HCT116 (cell line): ENCODE results near the gene PARVB. TPM values are rescaled to one million over a fixed set of nuclear protein-coding genes. Genes with fewer than 3 reads are reported as not detected.

ENCODE experiments used
- ATAC-seq: fragments of 200-7000 bp; cut with Tn5 transposase; 2 replicates; pipeline ENCODE4 v1.9.1; 2020; ENCODE audit warnings: mild to moderate bottlenecking, moderate library complexity
- BruUV-seq: library from RNA; stranded (reverse); fragments of 400-500 nt; replicated peaks from 2 replicates; lab custom pipeline; 2021; lab: Mats Ljungman, UMichigan
- CTCF ChIA-PET: fragments of 300-600 bp; sonication (Branson Sonifier 250); formaldehyde crosslinking; loops from one replicate; lab custom pipeline; 2021; ENCODE audit warnings: antibody characterized with exemption; lab: Charles Lee
- POLR2A ChIA-PET: fragments of 300-600, 350-600 bp; sonication (Branson Sonifier 250); formaldehyde crosslinking; loops from one replicate; lab custom pipeline; 2021; ENCODE audit warnings: antibody characterized with exemption; lab: Charles Lee
- RAD21 ChIA-PET, 2 experiments: fragments of 300-600 bp; sonication (Branson Sonifier 250); formaldehyde crosslinking; loops; one replicate each; lab custom pipeline; 2023; ENCODE audit warnings: low total read pairs in 2 of 2; ENCODE audit not compliant: uncharacterized antibody in 2 of 2, unreplicated experiment in 2 of 2, low non-redundant PET in 1 of 2; lab: Charles Lee
- DNase-seq: peaks from one replicate; pipeline ENCODE4 v3.0.0-alpha.2; 2010; ENCODE audit warnings: low read depth, low spot score
- H2AFZ ChIP-seq: fragments of 200-600 bp; shearing (Covaris generic), sonication (generic); 2 replicates; pipeline ENCODE4 v1.6.1; 2017; ENCODE audit warnings: low read depth, mixed run types, mixed read lengths, antibody characterized with exemption, low read length; ENCODE audit not compliant: poor library complexity, severe bottlenecking
- H3K27ac ChIP-seq: 2 replicates; pipeline ENCODE4 v1.5.1; 2012; ENCODE audit warnings: low read depth, low read length
- H3K27me3 ChIP-seq: fragments of 200-600 bp; sonication (generic); 2 replicates; pipeline ENCODE4 v1.6.1; 2016; ENCODE audit warnings: mixed run types, low read length, mixed read lengths; ENCODE audit not compliant: insufficient read depth
- H3K36me3 ChIP-seq, 2 experiments: fragments of 200-500 bp in 1 of 2; fragments of 200-600 bp in 1 of 2; sonication (Bioruptor generic) in 1 of 2; sonication (generic) in 1 of 2; 2 replicates each; pipeline versions ENCODE4 v1.5.1 to v1.6.1; 2014 to 2016; ENCODE audit warnings: low read length in 2 of 2, inconsistent platforms in 1 of 2, mixed read lengths in 1 of 2, mixed run types in 1 of 2; ENCODE audit not compliant: insufficient read depth in 2 of 2, control insufficient read depth in 1 of 2
- H3K4me1 ChIP-seq, 2 experiments: fragments of 200-600 bp in 1 of 2; sonication (generic) in 1 of 2; 2 replicates each; pipeline versions ENCODE4 v1.5.1 to v1.6.1; 2012 to 2017; ENCODE audit warnings: low read length in 2 of 2, inconsistent platforms in 1 of 2, mild to moderate bottlenecking in 1 of 2, mixed read lengths in 1 of 2, mixed run types in 1 of 2, moderate library complexity in 1 of 2; ENCODE audit not compliant: insufficient read depth in 2 of 2, control insufficient read depth in 1 of 2
- H3K4me2 ChIP-seq: fragments of 200-600 bp; sonication (generic); 2 replicates; pipeline ENCODE4 v1.6.1; 2017; ENCODE audit warnings: mixed run types, low read length, mixed read lengths
- H3K4me3 ChIP-seq, 2 experiments: fragments of 200-600 bp in 1 of 2; sonication (generic) in 1 of 2; replicated peaks in 1 of 2; 2 replicates each; pipeline ENCODE4 v1.5.1; 2011 to 2016; ENCODE audit warnings: low read length in 2 of 2, control low read depth in 1 of 2, low read depth in 1 of 2, mild to moderate bottlenecking in 1 of 2, mixed read lengths in 1 of 2, mixed run types in 1 of 2
- H3K79me2 ChIP-seq: fragments of 200-600 bp; sonication (generic); 2 replicates; pipeline ENCODE4 v1.6.1; 2017; ENCODE audit warnings: mild to moderate bottlenecking, mixed run types, low read length, moderate library complexity, mixed read lengths; ENCODE audit not compliant: insufficient read depth
- H3K9ac ChIP-seq: fragments of 200-600 bp; sonication (generic); 2 replicates; pipeline ENCODE4 v1.6.1; 2016; ENCODE audit warnings: low read length, mixed read lengths
- H3K9me2 ChIP-seq: fragments of 200-600 bp; sonication (generic), shearing (Covaris generic); 2 replicates; pipeline ENCODE4 v1.6.1; 2017; ENCODE audit warnings: mixed run types, mild to moderate bottlenecking, moderate library complexity; ENCODE audit not compliant: insufficient read depth
- H3K9me3 ChIP-seq, 2 experiments: fragments of 200-500 bp in 1 of 2; fragments of 200-600 bp in 1 of 2; sonication (Bioruptor generic) in 1 of 2; sonication (generic) in 1 of 2; 2 replicates each; pipeline ENCODE4 v1.6.1; 2014 to 2017; ENCODE audit warnings: low read length in 2 of 2, mixed read lengths in 2 of 2, inconsistent platforms in 1 of 2, low read depth in 1 of 2, mild to moderate bottlenecking in 1 of 2, mixed run types in 1 of 2, moderate library complexity in 1 of 2; ENCODE audit not compliant: control insufficient read depth in 1 of 2, insufficient read depth in 1 of 2
- H4K20me1 ChIP-seq: fragments of 200-600 bp; sonication (generic), shearing (Covaris generic); 2 replicates; pipeline ENCODE4 v1.6.1; 2017; ENCODE audit warnings: mixed run types, mild to moderate bottlenecking, moderate library complexity; ENCODE audit not compliant: insufficient read depth
- CBX3 ChIP-seq: IDR thresholded peaks from 2 replicates; pipeline ENCODE4 v1.6.1; 2012; ENCODE audit warnings: low read depth
- ELF1 ChIP-seq: IDR thresholded peaks from 2 replicates; pipeline ENCODE4 v1.6.1; 2012; ENCODE audit warnings: low read depth, borderline replicate concordance
- EZH2phosphoT487 ChIP-seq: fragments of 200-600 bp; IDR thresholded peaks from 2 replicates; pipeline ENCODE4 v1.6.1; 2018; ENCODE audit warnings: antibody characterized with exemption, borderline replicate concordance
- FOSL1 ChIP-seq: IDR thresholded peaks from 2 replicates; pipeline ENCODE4 v1.6.1; 2012; ENCODE audit warnings: low read depth
- JUND ChIP-seq: IDR thresholded peaks from 2 replicates; pipeline ENCODE4 v1.6.1; 2012
- POLR2A ChIP-seq: IDR thresholded peaks from 2 replicates; pipeline ENCODE4 v1.7.0; 2011; ENCODE audit warnings: borderline replicate concordance; ENCODE audit not compliant: insufficient read depth, insufficient read length; ENCODE audit errors: extremely low read depth
- RAD21 ChIP-seq: IDR thresholded peaks from 2 replicates; pipeline ENCODE4 v1.6.1; 2012; ENCODE audit warnings: low read depth, mild to moderate bottlenecking
- SIN3A ChIP-seq: IDR thresholded peaks from 2 replicates; pipeline ENCODE4 v1.6.1; 2012; ENCODE audit warnings: low read depth
- SP1 ChIP-seq: IDR thresholded peaks from 2 replicates; pipeline ENCODE4 v1.6.1; 2012; ENCODE audit warnings: low read depth
- SRF ChIP-seq: IDR thresholded peaks from 2 replicates; pipeline ENCODE4 v1.6.1; 2012; ENCODE audit warnings: low read depth
- TCF7L2 ChIP-seq: IDR thresholded peaks from 2 replicates; pipeline ENCODE4 v1.7.0; 2011; ENCODE audit warnings: borderline replicate concordance, inconsistent platforms; ENCODE audit not compliant: insufficient read depth, insufficient read length; ENCODE audit errors: extremely low read depth
- ZNF274 ChIP-seq: fragments of 200-500 bp; sonication (Bioruptor generic); IDR thresholded peaks from 2 replicates; pipeline ENCODE4 v1.6.1; 2014; ENCODE audit warnings: mild to moderate bottlenecking, low read depth, low read length, inconsistent platforms
- intact Hi-C: fragments of 100-400 bp; cut with micrococcal nuclease; formaldehyde crosslinking; loops from 2 replicates; pipeline ENCODE4 v1.10.0; 2022
- total RNA-seq: library from RNA; stranded (reverse); gene quantifications from one replicate; pipeline ENCODE4 v1.2.1, GENCODE V29; 2021; ENCODE audit not compliant: unreplicated experiment
- TF ChIP-seq, protein P1 (sequence below): IDR thresholded peaks from 2 replicates; pipeline ENCODE4 v1.6.1; 2011; ENCODE audit warnings: mild to moderate bottlenecking, low read length, moderate library complexity; ENCODE audit not compliant: insufficient replicate concordance; ENCODE audit errors: extremely low read depth
- TF ChIP-seq, protein P2 (sequence below): IDR thresholded peaks from 2 replicates; pipeline ENCODE4 v1.6.1; 2012; ENCODE audit warnings: low read depth
- TF ChIP-seq, protein P3 (sequence below): IDR thresholded peaks from 2 replicates; pipeline ENCODE4 v1.6.1; 2012
- TF ChIP-seq, protein P4 (sequence below): IDR thresholded peaks from 2 replicates; pipeline ENCODE4 v1.6.1; 2012

PARVB gene
- total RNA-seq, 1 experiment from 2014 or later, result 21.4 TPM

GRCh38 chr22:44211946-44212930 is 188.1 kb downstream of the PARVB start (continued):
- no peak for TF ChIP-seq ZNF274

DNA sequence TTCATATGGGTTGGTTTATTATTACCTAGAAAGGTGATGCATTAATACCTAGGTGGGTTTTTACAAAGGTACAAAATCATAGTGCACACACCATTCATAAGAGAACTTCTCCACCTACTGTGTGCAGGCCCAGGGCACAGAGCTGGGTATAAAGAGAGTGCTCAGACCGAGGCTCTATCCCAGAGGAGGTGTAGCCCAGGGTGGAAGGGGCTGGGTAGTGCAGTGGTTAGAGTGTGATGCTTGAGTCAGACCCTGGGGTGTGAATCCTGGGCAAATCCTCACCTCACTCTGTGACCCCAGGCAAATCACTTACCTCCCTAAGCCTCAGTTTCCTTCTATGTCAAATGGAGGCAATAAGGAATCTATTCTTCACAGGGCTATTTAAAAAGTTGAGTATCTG is 188.8 kb downstream of the PARVB start:
- no TSS peak for BruUV-seq
- no peak overlapping the region for H3K9ac ChIP-seq
- no peak overlapping the region for H2AFZ ChIP-seq
- H3K27me3 ChIP-seq, result peaks cover 12% of the 10 kb centered on the region
- intact Hi-C loops, result no loop called here
- ChIA-PET RAD21 (no interaction called here), CTCF (no interaction called here), POLR2A (no interaction called here)
- H3K36me3 ChIP-seq, result no peaks in the 10 kb centered on the region
- no peaks in the 10 kb centered on the region for H3K9me2 ChIP-seq
- H3K4me1 ChIP-seq, result no peaks in the 10 kb centered on the region
- H3K9me3 ChIP-seq, result peaks cover 0 to 6% of the 10 kb centered on the region in 2 experiments; a peak in 1 of 4 replicates
- no peak for DNase-seq
- H3K4me3 ChIP-seq, result no peak overlapping the region
- H3K79me2 ChIP-seq, result no peaks in the 10 kb centered on the region
- H4K20me1 ChIP-seq, result no peaks in the 10 kb centered on the region
- no peak overlapping the region for H3K27ac ChIP-seq
- no peak for ATAC-seq
- no peak overlapping the region for H3K4me2 ChIP-seq
- TF ChIP-seq FOSL1 (no peak), RAD21 (no peak), SP1 (no peak), SIN3A (no peak), ZNF274 (no peak), ELF1 (no peak), JUND (no peak), POLR2A (no peak), EZH2phosphoT487 (no peak), TCF7L2 (no peak), CBX3 (no peak), SRF (no peak)
- TF ChIP-seq, protein P1, sequence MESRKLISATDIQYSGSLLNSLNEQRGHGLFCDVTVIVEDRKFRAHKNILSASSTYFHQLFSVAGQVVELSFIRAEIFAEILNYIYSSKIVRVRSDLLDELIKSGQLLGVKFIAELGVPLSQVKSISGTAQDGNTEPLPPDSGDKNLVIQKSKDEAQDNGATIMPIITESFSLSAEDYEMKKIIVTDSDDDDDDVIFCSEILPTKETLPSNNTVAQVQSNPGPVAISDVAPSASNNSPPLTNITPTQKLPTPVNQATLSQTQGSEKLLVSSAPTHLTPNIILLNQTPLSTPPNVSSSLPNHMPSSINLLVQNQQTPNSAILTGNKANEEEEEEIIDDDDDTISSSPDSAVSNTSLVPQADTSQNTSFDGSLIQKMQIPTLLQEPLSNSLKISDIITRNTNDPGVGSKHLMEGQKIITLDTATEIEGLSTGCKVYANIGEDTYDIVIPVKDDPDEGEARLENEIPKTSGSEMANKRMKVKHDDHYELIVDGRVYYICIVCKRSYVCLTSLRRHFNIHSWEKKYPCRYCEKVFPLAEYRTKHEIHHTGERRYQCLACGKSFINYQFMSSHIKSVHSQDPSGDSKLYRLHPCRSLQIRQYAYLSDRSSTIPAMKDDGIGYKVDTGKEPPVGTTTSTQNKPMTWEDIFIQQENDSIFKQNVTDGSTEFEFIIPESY, result no peak
- TF ChIP-seq, protein P2, sequence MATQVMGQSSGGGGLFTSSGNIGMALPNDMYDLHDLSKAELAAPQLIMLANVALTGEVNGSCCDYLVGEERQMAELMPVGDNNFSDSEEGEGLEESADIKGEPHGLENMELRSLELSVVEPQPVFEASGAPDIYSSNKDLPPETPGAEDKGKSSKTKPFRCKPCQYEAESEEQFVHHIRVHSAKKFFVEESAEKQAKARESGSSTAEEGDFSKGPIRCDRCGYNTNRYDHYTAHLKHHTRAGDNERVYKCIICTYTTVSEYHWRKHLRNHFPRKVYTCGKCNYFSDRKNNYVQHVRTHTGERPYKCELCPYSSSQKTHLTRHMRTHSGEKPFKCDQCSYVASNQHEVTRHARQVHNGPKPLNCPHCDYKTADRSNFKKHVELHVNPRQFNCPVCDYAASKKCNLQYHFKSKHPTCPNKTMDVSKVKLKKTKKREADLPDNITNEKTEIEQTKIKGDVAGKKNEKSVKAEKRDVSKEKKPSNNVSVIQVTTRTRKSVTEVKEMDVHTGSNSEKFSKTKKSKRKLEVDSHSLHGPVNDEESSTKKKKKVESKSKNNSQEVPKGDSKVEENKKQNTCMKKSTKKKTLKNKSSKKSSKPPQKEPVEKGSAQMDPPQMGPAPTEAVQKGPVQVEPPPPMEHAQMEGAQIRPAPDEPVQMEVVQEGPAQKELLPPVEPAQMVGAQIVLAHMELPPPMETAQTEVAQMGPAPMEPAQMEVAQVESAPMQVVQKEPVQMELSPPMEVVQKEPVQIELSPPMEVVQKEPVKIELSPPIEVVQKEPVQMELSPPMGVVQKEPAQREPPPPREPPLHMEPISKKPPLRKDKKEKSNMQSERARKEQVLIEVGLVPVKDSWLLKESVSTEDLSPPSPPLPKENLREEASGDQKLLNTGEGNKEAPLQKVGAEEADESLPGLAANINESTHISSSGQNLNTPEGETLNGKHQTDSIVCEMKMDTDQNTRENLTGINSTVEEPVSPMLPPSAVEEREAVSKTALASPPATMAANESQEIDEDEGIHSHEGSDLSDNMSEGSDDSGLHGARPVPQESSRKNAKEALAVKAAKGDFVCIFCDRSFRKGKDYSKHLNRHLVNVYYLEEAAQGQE, result no peak
- TF ChIP-seq, protein P3, sequence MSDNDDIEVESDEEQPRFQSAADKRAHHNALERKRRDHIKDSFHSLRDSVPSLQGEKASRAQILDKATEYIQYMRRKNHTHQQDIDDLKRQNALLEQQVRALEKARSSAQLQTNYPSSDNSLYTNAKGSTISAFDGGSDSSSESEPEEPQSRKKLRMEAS, result no peak
- TF ChIP-seq, protein P4, sequence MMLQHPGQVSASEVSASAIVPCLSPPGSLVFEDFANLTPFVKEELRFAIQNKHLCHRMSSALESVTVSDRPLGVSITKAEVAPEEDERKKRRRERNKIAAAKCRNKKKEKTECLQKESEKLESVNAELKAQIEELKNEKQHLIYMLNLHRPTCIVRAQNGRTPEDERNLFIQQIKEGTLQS, result no peak
